Islet precursor cell (in vitro differentiated cells): ENCODE measurements around the gene BTBD7.
A peak's percentile ranks its signal among the peaks of the same experiment; 100 is the strongest.
"Not testable (repeated sequence)": the region's sequence is repeated elsewhere in the genome, so short reads cannot be mapped to it uniquely, and the experiment has no call there.

Experiments
- DNase-seq: peaks from one replicate; pipeline ENCODE4 v3.0.0-alpha.2; 2018

BTBD7 gene

DNA sequence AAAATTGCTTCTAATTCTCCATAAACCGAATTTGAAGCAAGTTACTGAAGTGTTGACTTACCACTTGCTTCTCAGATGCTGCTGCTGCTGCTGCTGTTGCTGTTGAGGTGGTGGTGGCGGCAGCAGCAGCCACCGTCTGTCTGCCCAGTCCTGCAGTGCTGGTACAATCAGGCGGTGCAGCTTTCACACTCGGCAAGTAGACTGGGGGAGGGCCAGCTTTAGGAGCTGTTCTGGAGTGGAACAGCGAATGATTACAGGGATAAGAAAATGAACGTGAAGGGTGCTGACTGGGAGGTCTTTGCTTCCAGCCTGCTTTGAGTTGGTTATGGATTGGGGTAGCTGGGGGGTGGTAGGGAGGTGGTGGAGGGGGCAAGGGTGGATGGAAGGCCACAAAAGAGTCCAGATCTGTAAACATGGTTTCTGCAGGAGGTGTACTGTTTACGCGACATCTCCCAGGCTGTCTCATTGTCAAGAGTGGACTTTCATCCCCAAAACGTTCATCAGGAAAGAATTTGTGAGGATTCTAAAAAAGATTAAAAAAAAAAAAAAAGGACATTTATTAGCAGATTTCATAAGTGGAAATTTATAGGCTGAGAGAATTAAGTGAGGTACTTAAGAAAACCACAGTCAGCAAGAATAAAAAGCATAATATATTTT lies 86.9 kb downstream of the BTBD7 start:
- no peak for DNase-seq

- no peak for DNase-seq
Measured at GRCh38 chr14:93240678-93241000, 92.2 kb downstream of the BTBD7 start.

- no peak for DNase-seq
Measured at GRCh38 chr14:93239869-93240677, 92.8 kb downstream of the BTBD7 start.

DNA sequence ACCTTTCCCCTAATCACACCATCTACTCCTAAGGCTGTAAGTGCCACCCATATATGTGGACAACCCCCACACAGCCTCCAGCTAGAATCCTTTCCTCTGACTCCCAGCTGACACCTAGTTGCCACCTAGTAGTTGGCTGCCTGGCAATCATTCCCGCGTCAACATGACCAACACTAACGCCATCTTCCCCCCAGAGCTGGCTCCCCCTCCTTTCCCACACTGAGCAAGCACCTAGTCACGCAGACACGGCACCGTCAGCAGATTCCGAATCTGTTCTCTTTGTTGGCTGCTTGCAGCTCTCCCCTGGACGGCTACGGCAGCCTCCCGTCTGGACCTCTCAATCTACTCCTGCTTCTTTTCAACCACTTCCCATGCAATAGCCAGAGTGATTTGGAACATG lies 98.0 kb downstream of the BTBD7 start:
- DNase-seq = peak; percentile 75

GRCh38 chr14:93233078-93233477 lies 99.8 kb downstream of the BTBD7 start:
- DNase-seq = not testable (repeated sequence)

GRCh38 chr14:93232159-93232558 lies 100.7 kb downstream of the BTBD7 start:
- DNase-seq = no peak

GRCh38 chr14:93231129-93231979 lies 101.5 kb downstream of the BTBD7 start:
- DNase-seq = no peak

GRCh38 chr14:93230539-93230938 lies 102.3 kb downstream of the BTBD7 start:
- DNase-seq = no peak

DNA sequence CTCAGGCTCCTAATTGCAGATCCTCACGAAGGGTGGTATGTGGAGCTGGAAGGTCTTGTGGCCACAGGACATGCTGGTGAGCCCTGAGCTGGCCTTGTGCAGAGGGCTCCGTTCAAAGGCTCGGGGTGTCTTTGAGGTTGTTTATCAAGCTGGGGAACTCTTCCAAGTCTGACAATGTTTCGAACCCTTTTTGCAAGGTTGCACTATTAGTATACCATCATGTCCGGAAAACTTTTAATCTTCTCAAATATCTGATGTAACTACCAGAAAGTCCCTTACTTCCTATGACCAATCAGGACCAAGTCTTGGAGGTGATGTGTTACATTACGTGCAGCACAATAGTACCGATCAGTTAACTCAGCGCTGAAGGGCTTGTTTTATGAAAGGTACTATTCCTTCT lies 104.3 kb downstream of the BTBD7 start:
- DNase-seq = no peak

DNA sequence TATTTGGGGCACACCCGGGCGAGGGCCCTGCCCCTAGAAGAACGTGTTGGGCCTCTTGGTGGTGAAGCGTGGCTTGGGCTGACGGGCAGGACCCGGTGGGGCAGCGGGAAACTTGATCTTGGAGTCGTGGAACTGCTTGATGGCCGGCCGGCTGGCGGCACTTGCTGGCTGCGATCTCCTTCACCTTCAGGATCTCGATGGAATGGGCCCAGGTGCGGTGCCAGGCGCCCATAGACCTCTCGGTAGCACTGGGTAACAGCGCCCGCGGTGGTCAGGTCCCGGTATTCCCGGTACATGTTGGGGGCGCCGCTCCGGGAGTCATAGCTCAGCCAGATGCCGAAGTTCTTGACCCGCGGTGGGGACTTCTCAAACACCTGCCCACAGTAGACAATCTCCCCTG lies 109.3 kb downstream of the BTBD7 start:
- no peak for DNase-seq

GRCh38 chr14:93220509-93220908 lies 112.3 kb downstream of the BTBD7 start:
- DNase-seq = no peak

GRCh38 chr14:93219103-93219726 lies 113.6 kb downstream of the BTBD7 start:
- DNase-seq = no peak

- no peak for DNase-seq
Measured at GRCh38 chr14:93214598-93214997, 118.2 kb downstream of the BTBD7 start.

GRCh38 chr14:93212432-93212831 lies 120.4 kb downstream of the BTBD7 start:
- no peak for DNase-seq

- peak; percentile 74 for DNase-seq
Measured at GRCh38 chr14:93207468-93208308, 125.1 kb downstream of the BTBD7 start.

- peak; percentile 99 for DNase-seq
Measured at GRCh38 chr14:93206793-93207467, 125.9 kb downstream of the BTBD7 start, which contains the start of the genes GON7 and UBR7. Gene GON7, minus strand, starts transcription at chr14:93207065. Its CDS starts 28 bp downstream, at chr14:93207037. Gene UBR7, plus strand, starts transcription at chr14:93207256. Its CDS starts 36 bp downstream, at chr14:93207292.

DNA sequence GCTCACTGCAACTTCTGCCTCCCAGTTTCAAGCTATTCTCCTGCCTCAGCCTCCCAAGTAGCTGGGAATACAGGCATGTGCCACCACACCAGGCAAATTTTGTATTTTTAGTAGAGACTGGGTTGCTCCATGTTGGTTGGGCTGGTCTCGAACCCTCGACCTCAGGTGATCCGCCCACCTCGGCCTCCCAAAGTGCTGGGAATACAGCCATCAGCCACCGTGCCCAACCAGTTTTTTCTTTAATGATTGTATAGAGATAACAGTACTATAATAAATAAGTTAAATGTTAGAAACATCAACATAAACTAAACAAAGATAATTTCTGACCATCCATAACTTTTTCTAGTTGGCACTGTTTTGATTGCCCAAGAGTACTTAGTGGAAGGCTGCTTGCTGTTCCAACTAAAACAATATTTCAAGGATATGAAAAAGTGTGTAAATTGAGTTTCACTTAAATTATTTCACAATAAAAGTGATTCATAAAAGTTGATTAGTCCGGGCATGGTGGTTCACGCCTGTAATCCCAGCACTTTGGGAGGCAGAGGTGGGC lies 131.6 kb downstream of the BTBD7 start:
- DNase-seq = no peak

GRCh38 chr14:93200553-93200952 lies 132.3 kb downstream of the BTBD7 start:
- DNase-seq = no peak

- DNase-seq = no peak
Measured at GRCh38 chr14:93199031-93199430, 133.8 kb downstream of the BTBD7 start.

DNA sequence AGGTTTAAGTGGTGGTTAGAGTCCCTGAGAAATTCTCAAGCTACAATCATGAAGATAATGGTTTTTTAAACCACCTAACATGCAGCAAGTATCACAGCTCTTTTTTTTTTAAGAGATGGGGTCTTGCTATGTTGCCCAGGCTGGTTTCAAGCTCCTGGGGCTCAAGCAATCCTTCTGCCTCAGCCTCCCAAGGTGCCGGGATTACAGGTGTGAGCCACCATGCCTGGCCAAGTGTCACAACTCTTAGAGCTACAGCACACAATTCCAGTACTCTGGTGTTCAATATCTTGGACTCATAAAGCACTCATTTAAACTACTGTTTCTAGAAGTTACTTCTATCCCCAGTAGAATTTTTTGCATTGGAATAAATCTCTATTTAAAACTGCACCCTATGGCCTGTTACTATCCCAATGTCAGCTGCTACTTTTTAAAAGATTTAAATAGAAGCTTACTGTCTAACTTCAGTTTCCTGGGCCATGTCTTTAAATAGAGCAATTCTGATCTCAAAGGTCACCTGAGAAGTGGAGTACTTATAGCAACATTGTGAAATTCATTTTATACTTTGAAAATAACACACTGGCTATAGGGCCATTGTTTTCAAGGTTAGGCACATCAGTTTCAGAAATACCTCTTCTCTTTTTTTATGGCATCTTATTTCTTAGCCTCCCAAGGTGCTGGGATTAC lies 137.4 kb downstream of the BTBD7 start:
- DNase-seq = no peak
